ENCODE results near the gene CDK14.

GRCh38 chr7:90766814-90767564, 170.9 kb downstream of the CDK14 start:
- TF ChIP-seq CTCF (IDR thresholded peaks at IDR 0.05) (no peak), POLR2A (IDR thresholded peaks at IDR 0.05) (no peak)
